Duodenal mucosa (tissue), 2 donors: ENCODE data around the gene C1orf56.

Experiments
- H3K27ac ChIP-seq: one replicate; pipeline ENCODE4 v1.7.0; 2013; ENCODE audit warnings: low read depth, low read length
- H3K27me3 ChIP-seq, 2 donors: one replicate each; pipeline ENCODE4 v1.7.0; 2013; ENCODE audit warnings: low read length in 2 of 2, control low read depth in 1 of 2; ENCODE audit not compliant: insufficient read depth in 2 of 2, control insufficient read depth in 1 of 2
- H3K36me3 ChIP-seq, 2 donors: one replicate each; pipeline ENCODE4 v1.7.0; 2013; ENCODE audit warnings: low read length in 2 of 2, control low read depth in 1 of 2; ENCODE audit not compliant: insufficient read depth in 2 of 2, control insufficient read depth in 1 of 2
- H3K4me1 ChIP-seq, 2 donors: one replicate each; pipeline ENCODE4 v1.7.0; 2013; ENCODE audit warnings: low read length in 2 of 2, control low read depth in 1 of 2; ENCODE audit not compliant: insufficient read depth in 2 of 2, control insufficient read depth in 1 of 2
- H3K4me3 ChIP-seq, 2 donors: one replicate each; pipeline ENCODE4 v1.7.0; 2013; ENCODE audit warnings: low read length in 2 of 2, low read depth in 1 of 2
- H3K9ac ChIP-seq, 2 donors: one replicate each; pipeline ENCODE4 v1.7.0; 2013; ENCODE audit warnings: low read length in 2 of 2, low read depth in 1 of 2
- H3K9me3 ChIP-seq, 2 donors: one replicate each; pipeline ENCODE4 v1.7.0; 2013; ENCODE audit warnings: low read length in 2 of 2, control low read depth in 1 of 2; ENCODE audit not compliant: control insufficient read depth in 1 of 2

The C1orf56 gene

GRCh38 chr1:151048645-151049032, 1.1 kb downstream of the C1orf56 start:
- Histone ChIP-seq H3K9me3 (no peaks in the 10 kb centered on the region), H3K36me3 (peaks cover 15 to 20% of the 10 kb centered on the region in 2 donors), H3K9ac (peak overlapping the region in 1 of 2 donors; percentile 84), H3K4me1 (peaks cover 7 to 11% of the 10 kb centered on the region in 2 donors), H3K4me3 (peak overlapping the region; percentile 86 to 88), H3K27ac (no peak overlapping the region), H3K27me3 (no peaks in the 10 kb centered on the region)

DNA sequence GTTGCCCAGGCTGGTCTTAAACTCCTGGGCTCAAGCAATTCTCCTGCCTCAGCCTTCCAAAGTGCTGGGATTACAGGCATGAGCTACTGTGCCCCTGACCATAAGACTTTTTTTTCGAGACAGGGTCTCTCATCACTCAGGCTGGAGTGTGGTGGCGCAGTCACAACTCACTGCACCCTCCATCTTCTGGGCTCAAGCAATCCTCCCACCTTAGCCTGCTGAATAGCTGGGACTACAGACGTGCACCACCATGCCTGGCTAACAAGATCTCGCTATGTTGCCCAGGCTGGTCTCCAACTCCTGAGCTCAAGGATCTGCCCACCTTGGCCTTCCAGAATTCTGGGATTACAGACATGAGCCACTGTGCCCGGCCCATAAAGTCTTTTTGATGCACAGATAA, 1.9 kb downstream of the C1orf56 start:
- H3K4me1 ChIP-seq: peaks cover 7 to 11% of the 10 kb centered on the region in 2 donors
- no peak overlapping the region for H3K9ac ChIP-seq
- H3K9me3 ChIP-seq: no peaks in the 10 kb centered on the region
- H3K27ac ChIP-seq: no peak overlapping the region
- H3K36me3 ChIP-seq: peaks cover 18 to 28% of the 10 kb centered on the region in 2 donors
- H3K27me3 ChIP-seq: no peaks in the 10 kb centered on the region
- H3K4me3 ChIP-seq: no peak overlapping the region

DNA sequence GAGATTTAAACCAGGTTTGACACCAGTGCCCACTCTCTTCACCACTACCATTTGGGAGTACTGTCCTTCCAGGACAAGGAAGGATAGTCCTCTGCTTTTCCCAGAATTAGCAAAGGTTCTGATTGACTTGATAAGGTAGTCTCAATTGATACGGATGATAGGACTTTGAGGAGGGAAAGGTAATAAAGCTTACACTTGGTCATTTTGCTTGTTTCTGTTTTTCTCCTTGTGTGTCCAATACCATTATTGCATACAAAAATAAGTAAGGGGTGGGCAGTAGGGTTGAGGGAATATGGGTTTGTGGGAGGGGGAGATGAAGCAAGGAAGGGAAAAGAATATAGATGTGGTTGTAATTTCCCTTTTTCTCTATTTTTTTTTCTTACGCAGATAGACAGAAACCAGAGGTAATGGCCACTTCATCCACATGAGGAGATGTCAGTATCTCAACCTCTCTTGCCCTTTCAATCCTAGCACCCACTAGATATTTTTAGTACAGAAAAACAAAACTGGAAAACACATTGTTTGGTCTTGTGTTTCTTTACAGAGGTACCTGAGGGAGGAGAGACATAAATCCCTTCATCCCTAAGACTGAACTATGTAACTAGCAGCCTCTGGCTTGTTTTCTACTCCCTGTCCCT, 2.6 kb downstream of the C1orf56 start:
- no peak overlapping the region for H3K27ac ChIP-seq
- H3K4me1 ChIP-seq: peaks cover 7 to 12% of the 10 kb centered on the region in 2 donors
- H3K27me3 ChIP-seq: no peaks in the 10 kb centered on the region
- no peak overlapping the region for H3K4me3 ChIP-seq
- no peaks in the 10 kb centered on the region for H3K9me3 ChIP-seq
- no peak overlapping the region for H3K9ac ChIP-seq
- peaks cover 26 to 35% of the 10 kb centered on the region in 2 donors for H3K36me3 ChIP-seq

GRCh38 chr1:151051356-151052009, 3.9 kb downstream of the C1orf56 start:
- no peak overlapping the region for H3K27ac ChIP-seq
- peaks cover 33 to 47% of the 10 kb centered on the region in 2 donors for H3K36me3 ChIP-seq
- peaks cover 20 to 26% of the 10 kb centered on the region in 2 donors for H3K4me1 ChIP-seq
- no peak overlapping the region for H3K9ac ChIP-seq
- no peak overlapping the region for H3K4me3 ChIP-seq
- H3K9me3 ChIP-seq: no peaks in the 10 kb centered on the region
- H3K27me3 ChIP-seq: no peaks in the 10 kb centered on the region

DNA sequence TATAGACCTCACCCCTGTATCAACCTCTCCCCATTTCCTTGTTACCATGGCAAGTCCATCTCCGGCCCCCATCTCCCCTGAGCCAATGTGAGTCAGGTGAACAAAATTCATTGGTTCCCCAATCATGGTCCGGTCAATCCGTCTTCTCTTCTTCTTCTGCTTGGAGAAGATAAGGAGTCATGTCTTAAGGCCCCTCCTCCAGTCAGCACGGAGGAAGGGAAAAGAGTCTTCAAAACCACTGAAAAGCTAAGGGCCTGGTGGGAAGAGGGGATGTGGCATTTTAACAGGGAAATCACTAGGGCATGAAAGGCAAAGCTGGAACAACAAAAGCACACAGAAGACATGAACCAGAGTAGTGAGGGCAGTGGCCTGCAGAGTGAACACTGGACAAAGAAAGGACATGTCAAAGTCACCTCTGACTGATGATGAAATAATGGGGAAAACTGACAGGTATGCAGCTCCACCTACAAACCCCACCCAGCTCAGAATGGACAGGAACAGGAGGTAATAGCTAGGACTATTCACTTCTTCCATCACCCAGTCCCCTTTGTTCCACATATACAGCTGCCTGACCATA, 7.5 kb downstream of the C1orf56 start:
- Histone ChIP-seq H3K36me3 (peaks cover 35 to 50% of the 10 kb centered on the region in 2 donors), H3K4me3 (no peak overlapping the region), H3K9me3 (no peaks in the 10 kb centered on the region), H3K27me3 (no peaks in the 10 kb centered on the region), H3K4me1 (peaks cover 29 to 41% of the 10 kb centered on the region in 2 donors), H3K27ac (no peak overlapping the region), H3K9ac (no peak overlapping the region)

DNA sequence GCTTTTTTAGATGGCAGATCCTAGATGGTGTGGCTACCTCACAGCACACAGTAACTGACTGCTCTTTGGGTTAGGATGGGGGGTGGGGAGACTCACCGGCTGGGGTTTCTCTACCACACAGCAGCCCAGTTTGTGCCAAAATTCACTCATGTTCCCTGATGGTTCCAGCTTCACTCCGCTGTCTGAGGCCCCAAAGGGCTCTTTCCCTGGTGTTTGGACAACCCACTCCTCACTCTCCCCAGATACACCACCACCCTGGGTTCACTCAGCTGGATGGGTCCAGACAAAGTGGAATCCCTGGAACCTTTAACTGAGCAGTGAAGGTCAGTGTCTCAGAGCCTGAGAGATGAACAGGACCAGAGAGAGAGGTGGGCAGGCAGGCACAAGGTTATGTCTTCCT, 8.0 kb downstream of the C1orf56 start:
- peak overlapping the region in 1 of 2 donors; percentile 42 for H3K9ac ChIP-seq
- H3K4me1 ChIP-seq: peaks cover 31 to 45% of the 10 kb centered on the region in 2 donors
- H3K27ac ChIP-seq: no peak overlapping the region
- H3K36me3 ChIP-seq: peaks cover 35 to 50% of the 10 kb centered on the region in 2 donors
- H3K9me3 ChIP-seq: no peaks in the 10 kb centered on the region
- H3K27me3 ChIP-seq: no peaks in the 10 kb centered on the region
- peak overlapping the region in 1 of 2 donors; percentile 50 for H3K4me3 ChIP-seq

DNA sequence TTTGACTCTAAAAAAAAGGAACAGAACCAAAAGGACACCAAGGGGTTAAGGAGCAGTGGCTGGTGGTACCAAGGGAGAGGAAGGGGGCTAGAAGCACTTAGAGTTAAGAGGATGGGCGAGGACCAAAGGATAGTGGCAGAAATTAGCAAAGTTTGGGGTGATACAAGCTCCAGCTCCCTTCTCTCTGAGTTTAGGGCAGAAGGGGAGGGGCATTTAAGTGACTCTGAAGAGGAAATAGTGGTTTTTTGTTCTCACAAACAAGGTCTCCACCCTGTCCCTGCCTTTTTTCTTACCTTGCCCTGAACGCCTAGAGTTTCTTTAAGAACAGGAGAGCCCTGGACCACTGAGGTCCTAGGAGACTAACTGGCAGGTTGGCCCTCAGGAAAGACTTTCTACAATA, 8.6 kb downstream of the C1orf56 start:
- Histone ChIP-seq H3K36me3 (peaks cover 35 to 50% of the 10 kb centered on the region in 2 donors), H3K27me3 (no peaks in the 10 kb centered on the region), H3K9ac (peak overlapping the region; percentile 25 to 42)

DNA sequence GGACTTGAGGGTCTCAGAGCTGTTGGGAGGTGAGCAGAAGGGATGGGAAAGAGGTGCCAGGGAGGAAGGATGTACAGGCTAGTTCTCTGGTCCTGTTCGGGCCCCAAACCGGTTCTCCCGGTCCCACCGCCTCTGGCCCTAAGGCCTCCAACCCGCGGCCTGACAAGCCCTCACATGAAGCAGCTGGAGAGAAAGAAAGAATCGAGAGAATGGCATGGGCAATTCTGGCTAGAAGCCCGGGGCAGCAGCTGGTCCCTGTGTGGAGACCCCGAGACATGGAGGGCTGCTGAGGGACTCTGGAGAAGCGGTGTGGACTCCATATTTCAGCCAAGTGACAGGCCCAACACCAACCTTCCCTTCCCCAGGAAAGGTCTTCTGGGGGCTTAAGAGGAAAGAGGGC, 11.1 kb downstream of the C1orf56 start:
- H3K4me1 ChIP-seq: peaks cover 31 to 45% of the 10 kb centered on the region in 2 donors

More for the DNA sequence above, 8.6 kb downstream of the C1orf56 start:
- H3K27ac ChIP-seq: no peak overlapping the region
- H3K4me1 ChIP-seq: peaks cover 31 to 45% of the 10 kb centered on the region in 2 donors
- H3K9me3 ChIP-seq: no peaks in the 10 kb centered on the region
- peak overlapping the region; percentile 50 to 98 for H3K4me3 ChIP-seq

GRCh38 chr1:151059109-151060006, 11.8 kb downstream of the C1orf56 start, which contains the start of gene CDC42SE1:
Gene CDC42SE1 (minus strand): TSS chr1:151059622. CDS start chr1:151055730, 3,892 bp downstream.
- Histone ChIP-seq H3K9me3 (no peaks in the 10 kb centered on the region), H3K9ac (peak within 1 kb of the TSS; percentile 97 to 99), H3K27ac (peak within 1 kb of the TSS; percentile 94), H3K36me3 (peaks cover 17 to 24% of the 10 kb centered on the region in 2 donors), H3K4me1 (peaks cover 31 to 45% of the 10 kb centered on the region in 2 donors), H3K27me3 (no peaks in the 10 kb centered on the region), H3K4me3 (peak within 1 kb of the TSS; percentile 97 to 98)

More for the DNA sequence above, 11.1 kb downstream of the C1orf56 start:
- Histone ChIP-seq H3K4me3 (peak overlapping the region; percentile 97 to 98), H3K27me3 (no peaks in the 10 kb centered on the region), H3K9ac (peak overlapping the region; percentile 97 to 99), H3K36me3 (peaks cover 20 to 30% of the 10 kb centered on the region in 2 donors), H3K27ac (peak overlapping the region; percentile 94), H3K9me3 (no peaks in the 10 kb centered on the region)
